ENCODE results near the gene ARFIP2.
A peak's percentile ranks its signal among the peaks of the same experiment; 100 is the strongest.
"Not testable (repeated sequence)": the region's sequence is repeated elsewhere in the genome, so short reads cannot be mapped to it uniquely, and the experiment has no call there.

Gene ARFIP2

GRCh38 chr11:6481012-6481923 lies at the start of gene ARFIP2, which contains the start of gene TIMM10B:
ARFIP2 (minus strand) TSS chr11:6481331; CDS start chr11:6480421, 910 bp downstream.
TIMM10B (plus strand) TSS chr11:6481501; CDS start chr11:6481517, 16 bp downstream.
- DNase-seq, result peak; percentile 70 to 99 (median 94)

DNA sequence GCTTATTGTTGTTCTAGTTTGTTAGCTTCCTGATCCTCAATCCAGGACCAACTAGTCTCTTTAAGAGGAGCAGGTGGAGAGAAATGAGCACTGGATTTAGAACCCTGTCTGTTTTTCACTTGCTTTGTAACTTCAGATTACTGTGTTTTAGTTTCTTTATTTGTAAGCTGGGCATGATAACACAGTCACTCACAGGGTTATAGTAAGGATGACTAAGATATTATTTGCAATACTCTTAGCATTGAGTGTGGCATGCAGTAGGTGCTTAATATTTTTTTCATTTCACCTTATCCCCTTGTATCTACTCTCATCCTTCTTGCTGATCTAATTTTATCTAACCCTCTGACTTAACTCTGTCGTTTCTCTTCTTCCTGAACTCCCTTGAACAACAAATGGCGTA lies 49.7 kb upstream of the ARFIP2 start:
- no peak for DNase-seq

DNA sequence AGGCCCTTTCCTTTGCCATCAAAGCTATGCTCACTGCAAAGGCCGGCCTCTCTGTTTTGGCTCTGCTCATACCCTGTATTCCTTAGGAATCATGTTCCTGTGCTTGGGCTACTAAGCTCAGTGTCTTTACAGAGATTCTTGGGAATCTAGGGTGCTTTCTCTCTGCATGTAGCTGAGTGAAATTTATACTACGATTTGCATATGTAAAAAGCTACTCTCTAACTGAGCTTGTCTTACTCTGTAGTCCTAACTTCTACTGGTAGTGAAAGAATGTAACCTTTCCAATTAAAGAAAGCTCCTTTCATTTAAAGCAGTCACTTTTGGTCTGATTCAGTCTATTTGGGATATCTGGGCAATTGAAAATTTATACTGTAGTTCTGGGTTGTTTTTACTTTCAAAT lies 48.1 kb upstream of the ARFIP2 start:
- DNase-seq, result no peak

DNA sequence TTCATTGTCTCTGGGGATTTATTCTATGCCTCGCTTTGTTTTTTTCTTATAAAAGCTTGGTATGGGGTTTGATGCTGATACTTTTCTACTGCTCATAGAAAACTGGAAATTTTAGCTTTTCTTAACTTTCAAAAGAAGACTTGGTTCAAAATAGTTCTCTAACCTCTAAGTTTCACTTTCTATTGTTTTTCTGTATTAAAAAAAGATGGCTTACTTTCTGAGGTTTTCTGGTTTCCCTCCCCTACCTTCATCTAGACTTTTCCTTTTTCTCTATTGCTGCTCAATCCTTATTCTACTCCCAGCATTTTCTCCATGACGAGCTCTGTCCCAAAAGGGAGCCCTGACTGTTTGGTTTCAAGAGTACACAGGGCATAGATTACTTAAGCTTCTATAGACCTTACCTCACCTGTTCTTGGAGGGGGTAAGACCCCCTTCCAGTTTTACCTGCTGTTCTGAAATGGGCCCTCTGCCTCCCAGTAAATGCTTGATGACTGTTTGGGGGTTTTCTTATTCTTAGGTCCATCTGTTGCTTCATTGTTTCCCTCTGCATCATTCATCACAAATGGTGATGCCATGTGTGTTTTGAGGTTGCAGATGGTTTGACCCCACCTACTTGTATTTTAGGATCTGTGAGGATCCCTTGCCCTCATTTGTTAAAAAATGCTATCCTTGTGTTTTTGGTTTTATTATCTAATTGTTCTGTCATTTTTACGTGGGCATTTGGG lies 45.4 kb upstream of the ARFIP2 start:
- DNase-seq, result no peak

DNA sequence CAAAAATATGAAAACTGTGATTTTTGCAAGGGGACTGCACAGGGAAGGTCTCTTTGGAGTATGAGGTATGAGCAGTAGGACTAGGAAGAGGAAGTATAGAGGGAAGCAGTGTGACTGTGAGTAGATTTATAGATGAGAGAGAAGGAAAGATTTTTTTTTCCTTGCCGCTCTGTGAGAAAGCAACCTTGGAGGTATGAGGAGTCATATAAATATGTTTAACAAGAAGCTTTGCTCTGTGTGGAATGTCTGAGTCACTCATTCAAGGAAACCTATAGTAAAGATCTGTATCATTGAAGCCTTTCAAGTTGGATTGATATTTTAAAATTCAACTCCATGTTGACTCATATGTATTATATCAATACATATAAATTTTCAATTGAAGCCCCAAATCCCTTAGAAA lies 42.1 kb upstream of the ARFIP2 start:
- no peak for DNase-seq

- DNase-seq, result not testable (repeated sequence)
Observed at GRCh38 chr11:6521946-6522345, 40.8 kb upstream of the ARFIP2 start.

DNA sequence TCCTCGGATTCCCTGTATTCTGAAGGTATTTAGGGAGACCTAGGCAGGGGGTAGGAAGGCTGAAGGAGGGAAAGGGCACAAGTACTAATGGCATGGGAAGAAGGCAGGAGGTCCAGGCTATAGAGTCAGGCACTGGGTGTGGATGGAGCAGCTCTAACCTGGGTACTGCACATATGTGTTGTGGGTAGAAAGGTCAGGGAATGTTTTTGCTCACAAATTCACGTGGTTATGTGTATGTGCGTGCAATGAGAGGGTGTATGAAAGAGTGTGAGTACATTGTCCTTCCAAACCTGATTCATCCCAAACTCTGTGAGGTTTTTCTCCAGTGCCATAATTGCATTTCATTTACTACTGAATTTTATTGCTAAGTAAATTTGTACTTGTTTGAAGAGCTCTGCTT lies 39.1 kb upstream of the ARFIP2 start:
- no peak for DNase-seq

DNA sequence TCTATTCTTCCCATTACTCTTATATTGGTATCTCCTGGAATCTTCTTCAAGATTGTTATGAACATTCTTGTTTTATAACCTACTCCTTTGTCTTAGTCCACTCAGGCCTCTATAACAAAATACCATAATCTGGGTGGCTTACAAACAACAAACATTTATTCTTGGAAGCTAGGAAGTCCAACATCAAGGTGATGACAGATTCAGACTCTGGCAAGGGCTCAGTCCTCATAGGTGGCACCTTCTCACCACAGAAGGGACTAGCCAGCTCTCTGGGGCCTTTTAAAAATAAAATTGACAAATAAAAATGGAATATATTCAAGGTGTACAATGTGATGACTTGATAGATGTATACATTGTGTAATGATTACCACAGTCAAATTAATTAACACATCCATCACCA lies 35.7 kb upstream of the ARFIP2 start:
- no peak for DNase-seq

GRCh38 chr11:6505577-6506240 lies 24.6 kb upstream of the ARFIP2 start:
- peak in 2 of 14 donors; percentile 5 to 19 for DNase-seq

- DNase-seq, result no peak
Observed at GRCh38 chr11:6504166-6504565, 23.0 kb upstream of the ARFIP2 start.

GRCh38 chr11:6502382-6502781 lies 21.3 kb upstream of the ARFIP2 start:
- no peak for DNase-seq

- no peak for DNase-seq
Observed at GRCh38 chr11:6498544-6498943, 17.4 kb upstream of the ARFIP2 start.

GRCh38 chr11:6498121-6498520 lies 17.0 kb upstream of the ARFIP2 start:
- DNase-seq, result peak in 1 of 14 donors; percentile 44

- no peak for DNase-seq
Observed at GRCh38 chr11:6497069-6497839, 16.1 kb upstream of the ARFIP2 start, which contains the start of gene DNHD1. DNHD1 (plus strand) TSS chr11:6497280; CDS start chr11:6498216, 936 bp downstream.

GRCh38 chr11:6489306-6489705 lies 8.2 kb upstream of the ARFIP2 start:
- DNase-seq, result no peak

- no peak for DNase-seq
Observed at GRCh38 chr11:6488821-6489220, 7.7 kb upstream of the ARFIP2 start.

GRCh38 chr11:6488342-6488741 lies 7.2 kb upstream of the ARFIP2 start:
- DNase-seq, result no peak

DNA sequence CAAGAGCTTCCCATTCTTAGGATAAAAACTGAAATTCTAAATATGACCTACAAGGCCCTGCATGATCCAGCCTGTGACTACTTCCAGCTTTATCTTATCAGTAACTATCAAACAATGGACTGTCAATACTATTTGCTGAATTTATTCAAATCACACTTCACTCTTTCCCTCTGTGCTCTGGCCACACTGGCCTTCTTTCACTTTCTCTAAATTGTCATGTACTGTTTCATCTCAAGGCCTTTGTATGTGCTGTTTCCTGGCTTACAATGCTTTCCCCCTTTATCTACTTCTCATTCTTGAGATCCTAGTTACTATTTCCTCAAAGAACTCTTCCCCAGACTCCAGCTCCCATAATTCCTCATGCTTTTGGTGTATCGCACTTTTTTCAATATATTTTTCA lies 5.8 kb upstream of the ARFIP2 start:
- DNase-seq, result no peak

DNA sequence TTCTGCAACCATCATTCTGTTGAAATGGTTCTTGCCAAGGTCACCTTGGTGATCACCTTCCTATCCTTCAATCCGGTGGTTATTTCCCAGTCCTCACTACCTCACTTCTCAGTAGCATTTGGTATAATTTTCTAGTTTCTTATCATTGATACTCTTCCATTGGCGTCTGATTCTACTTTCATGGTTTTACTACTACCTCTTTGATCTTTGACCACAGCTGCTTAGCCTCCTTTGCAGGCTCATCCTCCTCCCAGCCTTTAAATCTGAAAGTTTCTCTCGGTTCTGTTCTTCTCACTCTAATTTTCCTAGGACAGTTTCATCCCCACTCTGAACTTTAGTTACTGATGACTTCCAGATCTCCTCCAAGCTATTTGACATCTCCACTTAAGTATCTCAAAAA lies 5.1 kb upstream of the ARFIP2 start:
- DNase-seq, result no peak

DNA sequence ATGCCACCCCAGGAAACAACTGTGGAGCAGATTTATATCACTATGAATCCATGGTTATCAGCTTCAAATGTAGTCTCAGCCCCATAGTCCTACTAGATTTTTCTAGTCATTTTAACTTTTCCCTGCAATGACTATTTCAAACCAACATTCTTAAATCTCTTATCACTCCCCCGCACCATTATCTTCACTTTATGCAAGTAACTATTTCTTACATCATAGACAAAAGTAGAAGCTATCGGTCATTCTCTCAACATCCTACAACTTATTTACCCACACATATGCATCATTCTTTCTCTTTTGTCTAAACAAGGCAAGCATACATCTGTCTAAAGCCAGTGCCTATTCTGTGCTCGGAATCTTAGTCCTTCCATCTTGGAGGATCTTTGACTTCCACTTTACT lies 4.5 kb upstream of the ARFIP2 start:
- no peak for DNase-seq

GRCh38 chr11:6483015-6483414 lies 1.9 kb upstream of the ARFIP2 start:
- DNase-seq, result no peak

- DNase-seq, result no peak
Observed at GRCh38 chr11:6482441-6482840, 1.3 kb upstream of the ARFIP2 start.

Data from C1 segment of cervical spinal cord (tissue), 14 donors.